ENCODE results near the gene IFITM2.
A peak's percentile ranks its signal among the peaks of the same experiment; 100 is the strongest.
"Not testable (repeated sequence)": the region's sequence is repeated elsewhere in the genome, so short reads cannot be mapped to it uniquely, and the experiment has no call there.

The IFITM2 gene

DNA sequence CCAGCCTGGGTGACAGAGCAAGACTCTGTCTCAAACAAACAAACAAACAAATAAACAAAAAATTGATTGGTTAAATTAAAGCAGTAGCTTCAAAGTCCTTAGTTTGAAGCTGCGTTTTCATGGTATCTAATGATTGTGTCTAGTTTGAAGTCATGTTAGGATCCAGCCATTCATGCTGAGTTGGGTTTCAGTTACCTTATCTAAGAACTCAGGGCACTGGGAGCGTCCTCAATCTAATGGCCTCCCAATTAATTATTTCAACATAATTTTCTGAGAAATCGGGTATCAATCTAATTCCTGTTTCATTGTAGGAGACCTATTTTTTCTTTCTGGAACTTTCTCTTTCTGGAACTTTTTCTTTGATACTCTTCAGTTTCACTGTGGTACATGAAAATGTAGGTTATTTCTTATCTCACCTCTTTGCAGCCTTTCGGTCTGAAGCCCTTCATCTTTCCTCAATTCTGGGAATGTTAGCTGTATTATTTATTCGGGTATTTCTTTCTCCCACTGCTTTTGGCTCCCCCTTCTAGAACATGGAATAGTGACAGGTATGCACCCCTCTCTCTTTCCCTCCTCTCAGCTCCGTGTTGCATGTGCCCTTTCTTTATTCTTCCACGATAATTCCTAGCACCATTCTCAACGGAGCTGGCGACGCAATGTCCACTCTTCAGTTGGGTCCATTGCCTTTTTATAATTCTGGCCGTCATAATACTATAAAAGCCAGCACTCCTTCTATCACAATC, 37.4 kb downstream of the IFITM2 start:
- no peak overlapping the region for H2AFZ ChIP-seq (ENCODE audit: insufficient read depth, low read length, poor library complexity)
- H3K79me2 ChIP-seq (ENCODE audit: control insufficient read depth, insufficient read depth, low read length, poor library complexity), result no peaks in the 10 kb centered on the region
- no peaks in the 10 kb centered on the region for H3K79me1 ChIP-seq (ENCODE audit: low read length)
- no peak overlapping the region for H2BK120ac ChIP-seq (ENCODE audit: insufficient read depth, low read length, poor library complexity)
- no peaks in the 10 kb centered on the region for H3K27me3 ChIP-seq (ENCODE audit: insufficient read depth, low read length)
- no peak overlapping the region for H2AK5ac ChIP-seq (ENCODE audit: low read length)
- WGBS (ENCODE audit: extremely low coverage, insufficient coverage, insufficient read length), result no CpG with 5 or more reads among the region's 11 CpGs
- H3K9me3 ChIP-seq (ENCODE audit: insufficient read depth, low read depth, low read length), result no peaks in the 10 kb centered on the region
- no peak overlapping the region for H4K8ac ChIP-seq (ENCODE audit: low read depth, low read length)
- no peak overlapping the region for H2BK12ac ChIP-seq (ENCODE audit: low read length)
- no peak overlapping the region for H3K9ac ChIP-seq (ENCODE audit: low read length)
- H3K4me3 ChIP-seq (ENCODE audit: low read depth, low read length), result no peak overlapping the region
- no peak overlapping the region for H3K27ac ChIP-seq (ENCODE audit: low read depth, low read length)
- no peak overlapping the region for H2BK5ac ChIP-seq (ENCODE audit: low read depth, low read length, poor library complexity)
- H3K4ac ChIP-seq (ENCODE audit: low read depth, low read length), result no peak overlapping the region
- H3K23ac ChIP-seq (ENCODE audit: low read length), result no peak overlapping the region
- H3K18ac ChIP-seq (ENCODE audit: low read length), result no peak overlapping the region
- DNase-seq, result no peak
- no peaks in the 10 kb centered on the region for H3K36me3 ChIP-seq (ENCODE audit: control insufficient read depth in 1 of 2, insufficient read depth in 2 of 2, low read length in 2 of 2)
- H4K12ac ChIP-seq (ENCODE audit: low read depth, low read length), result no peak overlapping the region
- peaks cover 0 to 3% of the 10 kb centered on the region in 2 experiments for H3K4me1 ChIP-seq (ENCODE audit: control insufficient read depth in 1 of 2, insufficient read depth in 2 of 2, low read length in 2 of 2)
- no peak overlapping the region for H3K14ac ChIP-seq (ENCODE audit: low read length)
- no peak overlapping the region for H4K91ac ChIP-seq (ENCODE audit: low read depth, low read length)
- no peak overlapping the region for H3K4me2 ChIP-seq (ENCODE audit: low read length)

DNA sequence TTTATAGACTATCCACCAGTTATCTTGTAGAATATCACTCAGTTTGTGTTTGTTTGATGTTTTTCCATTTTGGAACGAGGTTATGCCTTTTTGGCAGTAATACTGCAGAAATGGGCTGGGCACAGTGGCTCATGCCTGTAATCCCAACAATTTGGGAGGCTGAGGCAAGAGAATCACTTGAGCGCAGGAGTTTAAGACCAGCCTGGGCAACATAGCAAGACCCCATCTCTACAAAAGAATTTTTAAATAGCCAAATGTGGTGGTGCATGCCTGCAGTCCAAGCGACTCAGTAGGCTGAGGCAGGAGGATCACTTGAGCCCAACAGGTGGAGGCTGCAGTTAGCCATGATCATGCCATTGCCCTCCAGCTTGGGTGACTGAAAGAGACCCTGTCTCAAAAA, 38.9 kb downstream of the IFITM2 start:
- no peaks in the 10 kb centered on the region for H3K9me3 ChIP-seq (ENCODE audit: insufficient read depth, low read depth, low read length)
- no CpG with 5 or more reads among the region's 3 CpGs for WGBS (ENCODE audit: extremely low coverage, insufficient coverage, insufficient read length)
- no peaks in the 10 kb centered on the region for H3K79me2 ChIP-seq (ENCODE audit: control insufficient read depth, insufficient read depth, low read length, poor library complexity)

DNA sequence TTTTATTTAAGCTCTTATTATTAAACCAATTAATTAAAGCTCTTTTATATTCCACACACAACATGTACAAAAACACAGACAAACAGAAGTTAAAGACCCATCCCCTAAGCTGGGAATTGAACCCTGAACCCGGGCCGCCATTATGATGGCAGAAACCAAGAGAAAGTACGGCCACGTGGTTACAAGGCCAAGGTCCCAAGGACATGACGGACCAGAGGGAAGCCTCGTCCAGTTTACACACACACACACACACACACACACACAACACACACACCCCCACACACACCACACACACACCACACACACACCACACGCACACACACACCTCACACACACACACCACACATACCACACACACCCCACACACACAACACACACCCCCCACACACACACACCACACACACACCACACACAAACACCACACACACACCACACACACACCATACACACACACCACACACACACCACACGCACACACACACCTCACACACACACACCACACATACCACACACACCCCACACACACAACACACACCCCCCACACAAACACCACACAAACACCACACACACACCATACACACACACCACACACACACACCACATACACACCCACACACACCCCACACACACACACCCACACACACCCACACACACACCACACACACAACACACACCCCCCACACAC, 41.8 kb downstream of the IFITM2 start:
- H3K9me3 ChIP-seq (ENCODE audit: insufficient read depth, low read depth, low read length); H3K18ac ChIP-seq (ENCODE audit: low read length); H3K27ac ChIP-seq (ENCODE audit: low read depth, low read length); H2AK5ac ChIP-seq (ENCODE audit: low read length); H4K91ac ChIP-seq (ENCODE audit: low read depth, low read length); H3K27me3 ChIP-seq (ENCODE audit: insufficient read depth, low read length); H2BK120ac ChIP-seq (ENCODE audit: insufficient read depth, low read length, poor library complexity); H3K9ac ChIP-seq (ENCODE audit: low read length); H3K4ac ChIP-seq (ENCODE audit: low read depth, low read length); H3K36me3 ChIP-seq (ENCODE audit: control insufficient read depth in 1 of 2, insufficient read depth in 2 of 2, low read length in 2 of 2); H2BK5ac ChIP-seq (ENCODE audit: low read depth, low read length, poor library complexity); H4K8ac ChIP-seq (ENCODE audit: low read depth, low read length); H3K79me1 ChIP-seq (ENCODE audit: low read length); H3K79me2 ChIP-seq (ENCODE audit: control insufficient read depth, insufficient read depth, low read length, poor library complexity); H4K12ac ChIP-seq (ENCODE audit: low read depth, low read length); H3K4me1 ChIP-seq (ENCODE audit: control insufficient read depth in 1 of 2, insufficient read depth in 2 of 2, low read length in 2 of 2); H3K14ac ChIP-seq (ENCODE audit: low read length); H3K4me2 ChIP-seq (ENCODE audit: low read length); H2BK12ac ChIP-seq (ENCODE audit: low read length); H3K23ac ChIP-seq (ENCODE audit: low read length); DNase-seq; H2AFZ ChIP-seq (ENCODE audit: insufficient read depth, low read length, poor library complexity): not testable (repeated sequence)
- WGBS (ENCODE audit: extremely low coverage, insufficient coverage, insufficient read length), result no CpG with 5 or more reads among the region's 8 CpGs
- H3K4me3 ChIP-seq (ENCODE audit: low read depth, low read length), result peak overlapping the region; percentile 54

More for the DNA sequence above, 38.9 kb downstream of the IFITM2 start:
- H3K23ac ChIP-seq (ENCODE audit: low read length), result no peak overlapping the region
- no peak overlapping the region for H3K14ac ChIP-seq (ENCODE audit: low read length)
- no peak overlapping the region for H4K91ac ChIP-seq (ENCODE audit: low read depth, low read length)
- DNase-seq, result no peak
- no peaks in the 10 kb centered on the region for H3K27me3 ChIP-seq (ENCODE audit: insufficient read depth, low read length)
- no peak overlapping the region for H3K18ac ChIP-seq (ENCODE audit: low read length)
- H3K4me1 ChIP-seq (ENCODE audit: control insufficient read depth in 1 of 2, insufficient read depth in 2 of 2, low read length in 2 of 2), result peaks cover 0 to 11% of the 10 kb centered on the region in 2 experiments
- no peak overlapping the region for H4K8ac ChIP-seq (ENCODE audit: low read depth, low read length)
- H2BK5ac ChIP-seq (ENCODE audit: low read depth, low read length, poor library complexity), result no peak overlapping the region
- no peak overlapping the region for H3K4me2 ChIP-seq (ENCODE audit: low read length)
- H3K79me1 ChIP-seq (ENCODE audit: low read length), result no peaks in the 10 kb centered on the region
- no peak overlapping the region for H2AK5ac ChIP-seq (ENCODE audit: low read length)
- no peak overlapping the region for H3K4ac ChIP-seq (ENCODE audit: low read depth, low read length)
- no peak overlapping the region for H2AFZ ChIP-seq (ENCODE audit: insufficient read depth, low read length, poor library complexity)
- H2BK120ac ChIP-seq (ENCODE audit: insufficient read depth, low read length, poor library complexity), result no peak overlapping the region
- no peak overlapping the region for H2BK12ac ChIP-seq (ENCODE audit: low read length)
- H3K36me3 ChIP-seq (ENCODE audit: control insufficient read depth in 1 of 2, insufficient read depth in 2 of 2, low read length in 2 of 2), result no peaks in the 10 kb centered on the region
- no peak overlapping the region for H3K27ac ChIP-seq (ENCODE audit: low read depth, low read length)
- H3K4me3 ChIP-seq (ENCODE audit: low read depth, low read length), result no peak overlapping the region
- no peak overlapping the region for H3K9ac ChIP-seq (ENCODE audit: low read length)
- no peak overlapping the region for H4K12ac ChIP-seq (ENCODE audit: low read depth, low read length)

DNA sequence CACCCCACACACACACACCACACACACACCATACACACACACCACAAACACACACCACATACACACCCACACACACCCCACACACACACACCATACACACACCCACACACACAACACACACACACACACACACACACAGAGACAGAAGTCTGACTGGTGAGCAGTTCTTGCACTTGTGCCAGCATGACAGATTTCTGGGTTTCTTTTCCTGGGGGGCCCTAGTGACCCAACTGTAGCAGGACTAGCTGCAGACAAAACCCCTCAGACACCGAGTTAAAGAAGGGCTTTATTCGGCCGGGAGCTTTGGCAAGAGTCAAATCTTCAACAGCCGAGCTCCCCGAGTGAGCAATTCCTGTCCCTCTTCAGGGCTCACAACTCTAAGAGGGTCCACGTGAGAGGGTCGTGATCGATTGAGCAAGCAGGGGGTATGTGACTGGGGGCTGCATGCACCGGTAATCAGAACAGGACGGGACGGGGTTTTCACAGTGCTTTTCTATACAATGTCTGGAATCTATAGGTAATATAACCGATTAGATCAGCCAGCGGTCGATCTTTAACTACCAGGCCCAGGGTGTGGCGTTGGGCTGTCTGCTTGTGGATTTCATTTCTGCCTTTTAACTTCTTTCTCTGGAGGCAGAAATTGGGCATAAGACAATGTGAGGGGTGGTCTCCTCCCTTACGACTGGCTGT, 42.6 kb downstream of the IFITM2 start:
- H4K12ac ChIP-seq (ENCODE audit: low read depth, low read length); H3K14ac ChIP-seq (ENCODE audit: low read length); H2AFZ ChIP-seq (ENCODE audit: insufficient read depth, low read length, poor library complexity); H3K79me2 ChIP-seq (ENCODE audit: control insufficient read depth, insufficient read depth, low read length, poor library complexity); H3K9ac ChIP-seq (ENCODE audit: low read length); H3K27me3 ChIP-seq (ENCODE audit: insufficient read depth, low read length); H3K79me1 ChIP-seq (ENCODE audit: low read length); H3K4ac ChIP-seq (ENCODE audit: low read depth, low read length); H4K8ac ChIP-seq (ENCODE audit: low read depth, low read length); H2BK12ac ChIP-seq (ENCODE audit: low read length); H3K9me3 ChIP-seq (ENCODE audit: insufficient read depth, low read depth, low read length); H2BK5ac ChIP-seq (ENCODE audit: low read depth, low read length, poor library complexity); DNase-seq; H3K23ac ChIP-seq (ENCODE audit: low read length); H3K18ac ChIP-seq (ENCODE audit: low read length); H4K91ac ChIP-seq (ENCODE audit: low read depth, low read length); H3K4me2 ChIP-seq (ENCODE audit: low read length); H3K27ac ChIP-seq (ENCODE audit: low read depth, low read length); H2AK5ac ChIP-seq (ENCODE audit: low read length); H2BK120ac ChIP-seq (ENCODE audit: insufficient read depth, low read length, poor library complexity); H3K36me3 ChIP-seq (ENCODE audit: control insufficient read depth in 1 of 2, insufficient read depth in 2 of 2, low read length in 2 of 2): not testable (repeated sequence)
- Histone ChIP-seq H3K4me1 (ENCODE audit: control insufficient read depth in 1 of 2, insufficient read depth in 2 of 2, low read length in 2 of 2) (peaks cover 1 to 10% of the 10 kb centered on the region in 2 experiments), H3K4me3 (ENCODE audit: low read depth, low read length) (peak overlapping the region; percentile 54)
- no CpG with 5 or more reads among the region's 16 CpGs for WGBS (ENCODE audit: extremely low coverage, insufficient coverage, insufficient read length)

Data from trophoblast cell (in vitro differentiated cells and primary cell).